Lower lobe of right lung (tissue), 2 donors: ENCODE measurements around the gene BCOR. TPM values are rescaled to one million over a fixed set of nuclear protein-coding genes. Genes with fewer than 3 reads are reported as not detected.

Source experiments
- ATAC-seq, 2 donors: fragments of 200-7000 bp; cut with Tn5 transposase; one replicate each; pipeline ENCODE4 v1.9.1; 2020 to 2022; ENCODE audit warnings: mild to moderate bottlenecking in 2 of 2, moderate library complexity in 2 of 2
- DNase-seq: peaks from one replicate; pipeline ENCODE4 v3.0.0-alpha.2; 2020
- H3K27ac ChIP-seq: fragments of 200-600 bp; one replicate; pipeline ENCODE4 v1.8.0; 2022
- H3K27me3 ChIP-seq: fragments of 200-600 bp; one replicate; pipeline ENCODE4 v1.8.0; 2022; ENCODE audit warnings: low read depth
- H3K36me3 ChIP-seq: fragments of 200-600 bp; one replicate; pipeline ENCODE4 v1.8.0; 2022; ENCODE audit warnings: mild to moderate bottlenecking
- H3K4me1 ChIP-seq: fragments of 200-600 bp; one replicate; pipeline ENCODE4 v1.8.0; 2022
- H3K4me3 ChIP-seq: fragments of 200-600 bp; one replicate; pipeline ENCODE4 v1.8.0; 2022; ENCODE audit warnings: mild to moderate bottlenecking
- H3K9me3 ChIP-seq: fragments of 200-600 bp; one replicate; pipeline ENCODE4 v1.8.0; 2022
- CTCF ChIP-seq: fragments of 200-600 bp; IDR thresholded peaks from one replicate; pipeline ENCODE4 v1.8.0; 2022; ENCODE audit warnings: antibody characterized with exemption, mild to moderate bottlenecking
- intact Hi-C: fragments of 100-400 bp; cut with DNase I; formaldehyde crosslinking; loops from one replicate; pipeline ENCODE4 v1.11.0; 2022
- total RNA-seq: library from RNA; stranded (reverse); fragmentation: NEBNext Ultra II Directional; extraction: Animal tissue kit (Norgen Biotek cat#: 25700); gene quantifications from one replicate; pipeline ENCODE4 v1.2.1, GENCODE V29; 2021
- donor health status: DM: no; HTN: yes; CAD: no; lungs with severe emphysema.

Gene BCOR
- total RNA-seq, 1 donor from 2014 or later = 25.7 TPM

- no peak overlapping the region for H3K27ac ChIP-seq
Measured at GRCh38 chrX:40100141-40100536, 2.4 kb upstream of the BCOR start.

GRCh38 chrX:40099055-40099958 lies 1.5 kb upstream of the BCOR start:
- intact Hi-C loops = no loop called here

More at GRCh38 chrX:40100141-40100536, 2.4 kb upstream of the BCOR start:
- H3K36me3 ChIP-seq = no peaks in the 10 kb centered on the region
- ATAC-seq (no peak), DNase-seq (peak; percentile 60)
- H3K9me3 ChIP-seq = no peaks in the 10 kb centered on the region
- H3K27me3 ChIP-seq = no peaks in the 10 kb centered on the region
- TF ChIP-seq CTCF = no peak
- peaks cover 14% of the 10 kb centered on the region for H3K4me1 ChIP-seq
- intact Hi-C loops = no loop called here
- H3K4me3 ChIP-seq = no peak overlapping the region

GRCh38 chrX:40098264-40099054 lies 701 bp upstream of the BCOR start:
- peak; percentile 44 to 69 for ATAC-seq
- intact Hi-C loops = no loop called here
- Histone ChIP-seq H3K27me3 (no peaks in the 10 kb centered on the region), H3K36me3 (no peaks in the 10 kb centered on the region), H3K9me3 (no peaks in the 10 kb centered on the region), H3K4me1 (peaks cover 18% of the 10 kb centered on the region), H3K4me3 (peak overlapping the region; percentile 74), H3K27ac (peak overlapping the region; percentile 85)
- no peak for TF ChIP-seq CTCF
- peak; percentile 62 for DNase-seq

More at GRCh38 chrX:40099055-40099958, 1.5 kb upstream of the BCOR start:
- Histone ChIP-seq H3K4me1 (peaks cover 14% of the 10 kb centered on the region), H3K27ac (peak overlapping the region; percentile 85), H3K27me3 (no peaks in the 10 kb centered on the region), H3K36me3 (no peaks in the 10 kb centered on the region), H3K4me3 (peak overlapping the region; percentile 74), H3K9me3 (no peaks in the 10 kb centered on the region)
- DNase-seq = peak; percentile 57
- no peak for TF ChIP-seq CTCF
- ATAC-seq = peak; percentile 30 to 36

- H3K27ac ChIP-seq = peak overlapping the region; percentile 85
- no peaks in the 10 kb centered on the region for H3K9me3 ChIP-seq
- peak overlapping the region; percentile 74 for H3K4me3 ChIP-seq
- intact Hi-C loops = no loop called here
- ATAC-seq = no peak
- no peak for DNase-seq
- no peak for TF ChIP-seq CTCF
- H3K36me3 ChIP-seq = no peaks in the 10 kb centered on the region
- peaks cover 23% of the 10 kb centered on the region for H3K4me1 ChIP-seq
- no peaks in the 10 kb centered on the region for H3K27me3 ChIP-seq
Measured at GRCh38 chrX:40097141-40097503, 636 bp downstream of the BCOR start.

GRCh38 chrX:40096395-40097091 lies 1.2 kb downstream of the BCOR start:
- intact Hi-C loops = no loop called here
- no peak for TF ChIP-seq CTCF
- ATAC-seq (peak; percentile 20 to 46), DNase-seq (peak; percentile 62)
- H3K4me3 ChIP-seq = peak overlapping the region; percentile 74
- H3K4me1 ChIP-seq = peaks cover 29% of the 10 kb centered on the region
- no peaks in the 10 kb centered on the region for H3K27me3 ChIP-seq
- H3K27ac ChIP-seq = peak overlapping the region; percentile 85
- no peaks in the 10 kb centered on the region for H3K9me3 ChIP-seq
- no peaks in the 10 kb centered on the region for H3K36me3 ChIP-seq
